Ramos (cell line): ENCODE results near the gene JAZF1.

Experiments used
- in situ Hi-C: fragments of 300-500 bp; cut with MboI; formaldehyde crosslinking; loops from one replicate; pipeline ENCODE4 v1.14.3; 2022; ENCODE audit warnings: low sequenced_read_pairs; ENCODE audit not compliant: unreplicated experiment

Gene JAZF1

DNA sequence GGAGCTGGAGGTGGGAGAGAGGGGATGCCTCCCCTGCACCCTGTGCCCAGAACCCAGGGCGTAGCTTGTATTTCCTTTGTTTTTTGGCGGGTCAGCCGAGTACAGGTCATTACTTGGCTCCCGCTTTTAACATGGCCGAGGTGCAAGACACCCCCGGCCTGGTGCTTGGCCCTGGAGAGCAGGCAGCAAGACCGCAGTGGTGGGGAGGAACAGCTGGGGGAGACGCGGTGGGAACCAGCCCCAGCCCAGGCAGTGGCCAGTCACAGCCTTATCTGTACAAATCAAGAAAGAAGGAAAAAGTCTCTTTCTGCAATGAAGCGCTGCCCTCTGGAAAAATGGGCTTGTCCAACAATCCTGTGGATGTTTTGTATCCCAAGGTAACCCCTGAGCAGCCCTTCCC, 341.5 kb downstream of the JAZF1 start:
- in situ Hi-C loops: no loop called here

GRCh38 chr7:27836536-27836935, 344.1 kb downstream of the JAZF1 start:
- in situ Hi-C loops: no loop called here

GRCh38 chr7:27835376-27835775, 345.2 kb downstream of the JAZF1 start:
- in situ Hi-C loops: no loop called here

- in situ Hi-C loops: no loop called here
Observed at GRCh38 chr7:27834179-27834921, 346.2 kb downstream of the JAZF1 start.

DNA sequence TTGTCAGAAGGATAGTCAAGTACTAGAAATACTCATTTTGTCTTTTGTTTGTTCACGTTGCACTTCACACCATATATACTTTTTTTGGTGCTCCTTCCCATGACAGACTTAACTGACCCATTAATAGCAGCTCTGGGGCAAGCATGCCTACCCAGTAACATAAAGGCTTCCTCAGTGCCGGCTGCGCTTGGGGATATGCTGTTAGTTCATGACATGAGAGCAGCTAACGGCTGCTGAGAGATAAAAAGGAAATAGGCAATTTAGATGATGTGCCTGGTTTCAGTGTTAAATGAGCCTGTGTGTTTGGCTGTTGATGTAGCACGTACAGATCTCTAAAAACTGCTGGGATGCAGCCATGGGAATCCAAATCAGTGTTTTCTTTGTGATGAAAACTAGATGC, 354.2 kb downstream of the JAZF1 start:
- in situ Hi-C loops: no loop called here

GRCh38 chr7:27825891-27826290, 354.7 kb downstream of the JAZF1 start:
- in situ Hi-C loops: no loop called here

DNA sequence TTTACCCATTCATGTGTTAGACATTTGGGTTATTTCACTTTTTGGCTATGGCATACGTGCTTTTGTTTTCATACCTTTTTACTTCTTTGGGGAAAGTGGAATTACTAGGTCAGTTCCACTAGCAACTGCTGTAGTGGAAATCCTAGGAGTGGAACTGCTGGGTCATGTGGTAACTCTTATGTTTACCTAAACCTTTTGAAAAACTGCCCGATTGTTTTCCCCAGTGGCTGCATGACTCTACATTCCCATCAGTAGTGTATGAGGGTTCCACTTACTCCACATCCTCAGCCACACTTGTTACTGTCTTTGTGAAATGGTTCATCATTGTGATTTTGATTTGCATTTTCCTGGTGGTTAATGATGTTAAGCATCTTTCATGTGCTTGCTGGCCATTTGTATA, 358.4 kb downstream of the JAZF1 start:
- in situ Hi-C loops: loop anchor here (25.0 kb wide), 1 partner anchor 610 kb away; the partner anchor contains the start of gene HOXA13

- in situ Hi-C loops: loop anchor here (25.0 kb wide), 1 partner anchor 600 kb away; the partner anchor contains the start of gene HOXA13
Observed at GRCh38 chr7:27812706-27813105, 367.9 kb downstream of the JAZF1 start.

- in situ Hi-C loops: loop anchor here (25.0 kb wide), 1 partner anchor 598 kb away; the partner anchor contains the start of gene HOXA13
Observed at GRCh38 chr7:27810186-27810585, 370.4 kb downstream of the JAZF1 start.

GRCh38 chr7:27808626-27809025, 372.0 kb downstream of the JAZF1 start:
- in situ Hi-C loops: loop anchor here (25.0 kb wide), 1 partner anchor 596 kb away; the partner anchor contains the start of gene HOXA13

DNA sequence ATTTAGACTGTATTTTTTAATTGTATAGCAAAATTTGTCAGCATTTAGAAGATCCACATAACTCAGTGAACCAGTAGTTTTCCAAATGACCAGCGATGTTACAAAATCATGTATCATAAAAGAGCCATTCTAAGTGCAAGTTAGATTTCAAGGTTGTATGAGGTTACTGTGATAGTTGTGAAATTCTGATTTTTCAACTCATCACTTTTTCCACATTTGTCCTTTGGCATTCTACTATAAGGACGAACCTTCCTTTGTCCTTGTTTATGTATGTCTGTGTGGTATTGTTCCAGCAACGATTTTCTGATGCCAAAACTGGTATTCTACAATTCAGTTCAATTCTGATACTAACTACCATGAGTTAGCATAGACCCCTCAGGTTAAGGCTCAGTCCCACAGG, 376.5 kb downstream of the JAZF1 start:
- in situ Hi-C loops: loop anchor here (25.0 kb wide), 1 partner anchor 592 kb away; the partner anchor contains the start of gene HOXA13

- in situ Hi-C loops: loop anchor here (25.0 kb wide), 1 partner anchor 591 kb away; the partner anchor contains the start of gene HOXA13
Observed at GRCh38 chr7:27802999-27803398, 377.6 kb downstream of the JAZF1 start.

GRCh38 chr7:27799212-27799611, 381.4 kb downstream of the JAZF1 start:
- in situ Hi-C loops: no loop called here

DNA sequence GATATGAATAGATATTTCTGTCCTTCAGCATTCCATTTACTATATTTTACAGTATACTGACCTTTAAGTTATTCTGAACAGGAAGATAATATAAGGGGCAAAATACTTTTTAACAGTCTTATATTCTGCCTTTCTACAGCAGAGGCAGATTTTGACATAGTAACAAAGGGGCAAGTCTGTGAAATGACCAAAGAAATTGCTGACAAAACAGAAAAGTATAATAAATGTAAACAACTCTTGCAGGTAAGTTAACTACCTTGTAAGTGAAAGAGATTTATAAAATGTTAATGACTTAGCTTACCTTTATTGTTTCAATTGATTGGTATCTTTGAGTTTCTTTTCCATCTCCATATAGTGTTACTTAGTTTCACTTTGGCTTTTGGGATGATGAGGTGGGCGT, 384.6 kb downstream of the JAZF1 start:
- in situ Hi-C loops: no loop called here

- in situ Hi-C loops: no loop called here
Observed at GRCh38 chr7:27793780-27794179, 386.8 kb downstream of the JAZF1 start.

DNA sequence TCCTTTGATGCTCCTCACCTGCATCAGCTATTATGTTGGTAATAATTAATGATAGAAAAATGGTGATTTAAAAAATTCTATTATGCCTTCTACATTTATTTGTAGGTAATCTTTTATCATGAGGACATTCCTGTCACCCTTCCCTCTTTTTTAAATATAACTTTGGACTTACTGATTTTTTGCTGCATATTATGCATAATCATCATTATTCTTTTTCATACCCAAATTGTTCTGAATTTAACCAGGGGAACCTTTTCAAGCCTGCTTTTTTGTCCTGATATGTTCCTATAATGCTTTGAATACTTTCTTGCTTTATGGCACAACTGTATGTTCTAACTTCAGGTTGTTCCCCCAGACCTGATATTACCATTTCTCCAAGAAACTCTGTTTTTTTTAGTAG, 392.2 kb downstream of the JAZF1 start:
- in situ Hi-C loops: no loop called here

GRCh38 chr7:27784399-27785053, 396.1 kb downstream of the JAZF1 start:
- in situ Hi-C loops: no loop called here

- in situ Hi-C loops: no loop called here
Observed at GRCh38 chr7:27782849-27783248, 397.7 kb downstream of the JAZF1 start.

DNA sequence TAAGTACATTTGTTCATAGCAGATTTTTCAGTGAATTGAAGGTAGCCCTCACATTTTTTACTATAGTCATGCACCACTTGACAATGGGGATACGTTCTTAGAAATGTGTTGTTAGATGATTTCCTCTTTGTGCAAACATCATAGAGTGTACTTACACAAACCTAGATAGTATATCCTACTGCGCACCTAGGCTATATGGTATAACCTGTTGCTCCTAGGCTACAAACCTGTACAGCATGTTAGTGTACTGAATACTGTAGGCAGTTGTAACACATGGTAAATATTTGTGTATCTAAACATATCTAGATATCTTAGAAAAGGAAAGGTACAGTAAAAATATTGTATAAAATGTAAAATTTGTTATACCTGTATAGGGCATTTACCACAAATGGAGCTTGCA, 399.4 kb downstream of the JAZF1 start:
- in situ Hi-C loops: no loop called here
